ENCODE results near the gene JAG2. TPM values are rescaled to one million over a fixed set of nuclear protein-coding genes. Genes with fewer than 3 reads are reported as not detected.

JAG2 gene
- total RNA-seq, 1 experiment from 2014 or later = 85.9 TPM

DNA sequence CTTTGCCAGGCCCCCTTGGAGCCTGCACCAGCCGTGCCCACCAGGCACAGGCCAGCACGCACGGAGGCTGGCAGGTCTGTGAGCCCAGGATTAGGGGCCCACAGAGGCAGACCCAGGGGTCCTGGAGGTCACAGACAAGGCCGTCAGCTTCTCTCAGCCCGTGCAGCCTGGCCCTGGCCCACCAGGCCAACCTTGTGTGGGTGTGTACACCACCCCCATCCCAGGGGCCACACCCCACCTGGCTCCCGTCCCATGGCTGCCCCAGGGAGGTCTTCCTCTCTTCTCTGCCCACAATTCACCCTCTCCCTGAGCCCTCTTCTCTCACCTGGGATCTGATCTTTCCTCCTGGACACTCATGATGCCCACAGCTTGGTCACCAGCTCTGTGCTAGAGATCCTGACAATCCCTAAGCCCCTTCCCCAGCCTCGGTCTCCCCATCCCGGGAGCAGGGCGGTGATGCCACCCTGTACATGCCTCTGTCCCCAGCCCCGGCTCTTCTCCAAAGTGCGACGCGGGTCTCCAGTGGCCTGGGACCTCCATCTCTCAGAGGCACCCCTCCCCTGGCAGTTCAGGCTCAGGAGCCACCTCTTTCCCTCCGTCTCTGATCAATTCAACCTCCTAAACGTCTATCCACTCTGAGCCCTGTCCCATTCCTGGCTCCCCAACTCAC, 72.2 kb downstream of the JAG2 start:
- POLR2A ChIA-PET = no interaction called here

GRCh38 chr14:105095236-105095805, 73.3 kb downstream of the JAG2 start:
- Histone ChIP-seq H3K27me3 (ENCODE audit: insufficient read depth, low read length) (no peaks in the 10 kb centered on the region), H3K4me3 (replicated peaks in 1 of 2; ENCODE audit: low read depth in 1 of 2, low read length in 2 of 2) (no peak overlapping the region), H2AFZ (ENCODE audit: low read depth, low read length, poor library complexity, severe bottlenecking) (no peak overlapping the region), H4K20me1 (ENCODE audit: insufficient read depth) (no peaks in the 10 kb centered on the region), H3K9me2 (ENCODE audit: insufficient read depth) (no peaks in the 10 kb centered on the region), H3K9me3 (ENCODE audit: control insufficient read depth in 1 of 2, insufficient read depth in 1 of 2, low read depth in 1 of 2, low read length in 2 of 2) (no peaks in the 10 kb centered on the region; a peak in 1 of 4 replicates), H3K4me1 (ENCODE audit: control insufficient read depth in 1 of 2, insufficient read depth in 2 of 2, low read length in 2 of 2) (peaks cover 36 to 47% of the 10 kb centered on the region in 2 experiments), H3K36me3 (ENCODE audit: control insufficient read depth in 1 of 2, insufficient read depth in 2 of 2, low read length in 2 of 2) (no peaks in the 10 kb centered on the region), H3K27ac (ENCODE audit: low read depth, low read length) (no peak overlapping the region), H3K9ac (ENCODE audit: low read length) (no peak overlapping the region), H3K4me2 (ENCODE audit: low read length) (peak overlapping the region; percentile 86), H3K79me2 (ENCODE audit: insufficient read depth, low read length) (peaks cover 9% of the 10 kb centered on the region; the same call in 1 of the 2 replicates)
- BruUV-seq (replicated peaks) = no TSS peak
- DNase-seq (ENCODE audit: low read depth, low spot score) = no peak
- RAD21 ChIA-PET (ENCODE audit: low non-redundant PET in 1 of 2, low total read pairs in 2 of 2, uncharacterized antibody in 2 of 2, unreplicated experiment in 2 of 2) = no interaction called here
- POLR2A ChIA-PET = no interaction called here
- no peak for ATAC-seq
- intact Hi-C loops (cut with micrococcal nuclease) = no loop called here
- CTCF ChIA-PET = no interaction called here
- TF ChIP-seq, protein P1, sequence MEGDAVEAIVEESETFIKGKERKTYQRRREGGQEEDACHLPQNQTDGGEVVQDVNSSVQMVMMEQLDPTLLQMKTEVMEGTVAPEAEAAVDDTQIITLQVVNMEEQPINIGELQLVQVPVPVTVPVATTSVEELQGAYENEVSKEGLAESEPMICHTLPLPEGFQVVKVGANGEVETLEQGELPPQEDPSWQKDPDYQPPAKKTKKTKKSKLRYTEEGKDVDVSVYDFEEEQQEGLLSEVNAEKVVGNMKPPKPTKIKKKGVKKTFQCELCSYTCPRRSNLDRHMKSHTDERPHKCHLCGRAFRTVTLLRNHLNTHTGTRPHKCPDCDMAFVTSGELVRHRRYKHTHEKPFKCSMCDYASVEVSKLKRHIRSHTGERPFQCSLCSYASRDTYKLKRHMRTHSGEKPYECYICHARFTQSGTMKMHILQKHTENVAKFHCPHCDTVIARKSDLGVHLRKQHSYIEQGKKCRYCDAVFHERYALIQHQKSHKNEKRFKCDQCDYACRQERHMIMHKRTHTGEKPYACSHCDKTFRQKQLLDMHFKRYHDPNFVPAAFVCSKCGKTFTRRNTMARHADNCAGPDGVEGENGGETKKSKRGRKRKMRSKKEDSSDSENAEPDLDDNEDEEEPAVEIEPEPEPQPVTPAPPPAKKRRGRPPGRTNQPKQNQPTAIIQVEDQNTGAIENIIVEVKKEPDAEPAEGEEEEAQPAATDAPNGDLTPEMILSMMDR (IDR thresholded peaks at IDR 0.05 in 2 of 3, conservative IDR thresholded peaks at IDR 0.05 in 1 of 3; ENCODE audit: borderline replicate concordance in 1 of 3, insufficient read depth in 1 of 3, low read depth in 2 of 3, low read length in 2 of 3) = no peak
- TF ChIP-seq TCF7L2 (IDR thresholded peaks at IDR 0.05; ENCODE audit: borderline replicate concordance, extremely low read depth, insufficient read depth, insufficient read length) = no peak
- no peak for TF ChIP-seq JUND (IDR thresholded peaks at IDR 0.05)
- no peak for TF ChIP-seq YY1 (IDR thresholded peaks at IDR 0.05; ENCODE audit: extremely low read depth, insufficient replicate concordance, low read depth, low read length)
- TF ChIP-seq EGR1 (IDR thresholded peaks at IDR 0.05; ENCODE audit: low read depth) = no peak
- TF ChIP-seq ZFX (IDR thresholded peaks at IDR 0.05) = no peak
- no peak for TF ChIP-seq ZNF274 (IDR thresholded peaks at IDR 0.05; ENCODE audit: low read depth, low read length)
- TF ChIP-seq SIN3A (IDR thresholded peaks at IDR 0.05; ENCODE audit: low read depth) = no peak
- TF ChIP-seq EZH2 (IDR thresholded peaks at IDR 0.05) = no peak
- TF ChIP-seq SRF (IDR thresholded peaks at IDR 0.05; ENCODE audit: low read depth) = no peak
- TF ChIP-seq, protein P2, sequence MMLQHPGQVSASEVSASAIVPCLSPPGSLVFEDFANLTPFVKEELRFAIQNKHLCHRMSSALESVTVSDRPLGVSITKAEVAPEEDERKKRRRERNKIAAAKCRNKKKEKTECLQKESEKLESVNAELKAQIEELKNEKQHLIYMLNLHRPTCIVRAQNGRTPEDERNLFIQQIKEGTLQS (IDR thresholded peaks at IDR 0.05) = no peak
- TF ChIP-seq POLR2AphosphoS5 (IDR thresholded peaks at IDR 0.05; ENCODE audit: low read depth, low read length) = no peak
- no peak for TF ChIP-seq POLR2A (IDR thresholded peaks at IDR 0.05; ENCODE audit: borderline replicate concordance, extremely low read depth, insufficient read depth, insufficient read length)

More for the DNA sequence above, 72.2 kb downstream of the JAG2 start:
- no peak overlapping the region for H3K9ac ChIP-seq (ENCODE audit: low read length)
- RAD21 ChIA-PET (ENCODE audit: low non-redundant PET in 1 of 2, low total read pairs in 2 of 2, uncharacterized antibody in 2 of 2, unreplicated experiment in 2 of 2) = no interaction called here
- TF ChIP-seq FOSL1 (IDR thresholded peaks at IDR 0.05; ENCODE audit: low read depth) (no peak), POLR2A (IDR thresholded peaks at IDR 0.05; ENCODE audit: borderline replicate concordance, extremely low read depth, insufficient read depth, insufficient read length) (no peak), POLR2AphosphoS5 (IDR thresholded peaks at IDR 0.05; ENCODE audit: low read depth, low read length) (no peak), ELF1 (IDR thresholded peaks at IDR 0.05; ENCODE audit: borderline replicate concordance, low read depth) (no peak), EZH2phosphoT487 (IDR thresholded peaks at IDR 0.05; ENCODE audit: borderline replicate concordance) (no peak), CBX3 (IDR thresholded peaks at IDR 0.05; ENCODE audit: low read depth) (no peak)
- peaks cover 27 to 37% of the 10 kb centered on the region in 2 experiments for H3K4me1 ChIP-seq (ENCODE audit: control insufficient read depth in 1 of 2, insufficient read depth in 2 of 2, low read length in 2 of 2)
- H3K9me3 ChIP-seq (ENCODE audit: control insufficient read depth in 1 of 2, insufficient read depth in 1 of 2, low read depth in 1 of 2, low read length in 2 of 2) = no peaks in the 10 kb centered on the region; a peak in 1 of 4 replicates
- H3K27me3 ChIP-seq (ENCODE audit: insufficient read depth, low read length) = no peaks in the 10 kb centered on the region
- ATAC-seq (no peak), DNase-seq (ENCODE audit: low read depth, low spot score) (no peak)
- peaks cover 9% of the 10 kb centered on the region; the same call in 1 of the 2 replicates for H3K79me2 ChIP-seq (ENCODE audit: insufficient read depth, low read length)
- H4K20me1 ChIP-seq (ENCODE audit: insufficient read depth) = no peaks in the 10 kb centered on the region
- H3K9me2 ChIP-seq (ENCODE audit: insufficient read depth) = no peaks in the 10 kb centered on the region
- no peak overlapping the region for H3K4me2 ChIP-seq (ENCODE audit: low read length)
- CTCF ChIA-PET = no interaction called here
- no peak overlapping the region for H2AFZ ChIP-seq (ENCODE audit: low read depth, low read length, poor library complexity, severe bottlenecking)
- intact Hi-C loops (cut with micrococcal nuclease) = no loop called here
- H3K36me3 ChIP-seq (ENCODE audit: control insufficient read depth in 1 of 2, insufficient read depth in 2 of 2, low read length in 2 of 2) = no peaks in the 10 kb centered on the region
- no TSS peak for BruUV-seq (replicated peaks)
- no peak overlapping the region for H3K4me3 ChIP-seq (replicated peaks in 1 of 2; ENCODE audit: low read depth in 1 of 2, low read length in 2 of 2)
- no peak overlapping the region for H3K27ac ChIP-seq (ENCODE audit: low read depth, low read length)
